ENCODE results near the gene KIF5C.

The KIF5C gene

DNA sequence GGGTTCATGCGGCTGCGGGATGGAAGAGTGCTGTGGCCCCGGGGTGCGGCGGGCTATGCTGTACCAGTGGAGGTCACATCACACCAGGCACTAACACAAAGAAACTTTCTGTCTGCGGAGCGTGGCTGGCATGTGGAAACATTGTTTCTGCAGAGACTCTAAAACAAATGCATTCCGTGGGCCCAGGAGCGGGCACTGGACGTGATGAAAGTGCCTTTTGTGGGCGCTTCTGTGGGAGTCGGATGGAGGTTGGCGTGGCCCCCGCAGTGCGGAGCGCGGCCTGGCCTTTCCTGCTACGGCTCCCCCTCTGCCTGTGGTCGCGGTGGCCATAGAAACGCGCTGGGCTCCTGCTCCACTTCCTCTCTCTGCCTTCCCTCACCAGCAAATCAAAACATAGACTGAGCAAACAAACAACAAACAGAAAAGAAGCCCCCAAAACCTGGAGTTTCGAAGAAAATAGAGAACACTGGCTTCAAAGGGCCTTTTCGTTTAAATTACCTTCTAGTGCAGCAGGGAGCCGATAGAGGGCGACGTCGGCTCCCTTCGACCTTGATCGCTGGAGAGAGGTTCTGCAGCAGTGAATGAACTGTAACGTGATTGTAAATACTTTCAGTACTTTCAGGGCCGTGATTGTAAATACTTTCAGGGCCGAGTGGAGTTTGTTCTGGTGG, 51.4 kb downstream of the KIF5C start:
- peak; percentile 63 for FAIRE-seq

- FAIRE-seq, result no peak
These were observed 52.0 kb downstream of the KIF5C start for GRCh38 chr2:148926981-148927401.

DNA sequence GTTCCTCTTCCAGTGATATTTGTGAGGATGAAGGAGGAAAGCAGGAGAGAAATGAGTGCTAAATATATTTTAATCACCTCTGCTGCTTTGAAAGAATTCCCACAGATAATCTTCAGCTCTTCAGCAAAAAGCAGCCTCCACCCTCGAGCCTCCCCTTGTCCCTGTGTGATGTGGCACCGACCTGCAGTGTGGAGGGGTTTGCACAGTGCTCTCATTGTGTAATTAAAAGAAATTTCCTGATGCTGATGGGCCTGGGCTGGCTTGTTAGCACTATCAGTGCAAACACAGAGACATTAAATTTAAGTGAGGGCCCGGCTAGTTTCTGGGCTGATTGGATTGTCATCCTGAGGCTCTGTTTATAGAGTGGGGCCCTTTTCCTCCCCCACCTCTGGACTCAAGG, 53.4 kb downstream of the KIF5C start:
- no peak for FAIRE-seq

- no peak for FAIRE-seq
These were observed 55.2 kb downstream of the KIF5C start for GRCh38 chr2:148930046-148930775.

- FAIRE-seq, result no peak
These were observed 57.5 kb downstream of the KIF5C start for GRCh38 chr2:148932536-148932935.

DNA sequence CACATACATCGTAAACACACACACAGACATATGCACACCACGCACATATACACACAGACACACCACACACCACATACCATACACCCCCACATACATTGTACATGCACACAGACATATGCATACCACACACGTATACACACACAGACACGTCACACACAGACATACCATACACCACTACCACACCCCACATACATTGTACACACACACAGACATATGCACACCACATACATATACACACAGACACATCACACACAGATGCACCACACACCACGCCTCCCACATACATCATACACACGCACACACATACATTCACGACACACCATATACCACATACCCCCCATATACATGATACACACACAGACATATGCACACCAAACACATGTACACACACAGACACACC, 58.4 kb downstream of the KIF5C start:
- no peak for FAIRE-seq

DNA sequence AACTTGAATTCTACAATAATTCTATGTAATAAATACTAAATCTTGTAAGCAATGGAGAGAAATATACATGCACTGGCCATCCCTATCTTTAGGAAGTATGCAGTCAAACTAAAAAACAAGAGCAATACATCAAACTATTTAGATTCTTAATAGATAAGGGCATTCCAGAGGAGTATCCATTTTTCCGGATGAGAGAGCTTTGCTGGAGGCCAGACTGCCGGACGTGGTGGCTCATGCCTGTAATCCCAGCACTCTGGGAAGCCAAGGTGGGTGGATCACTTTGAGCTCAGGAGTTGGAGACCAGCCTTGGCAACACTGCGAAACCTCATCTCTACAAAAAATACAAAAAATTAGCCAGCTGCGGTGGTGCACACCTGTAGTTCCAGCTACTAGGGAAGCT, 60.8 kb downstream of the KIF5C start:
- no peak for FAIRE-seq

GRCh38 chr2:148936857-148937450, 61.9 kb downstream of the KIF5C start:
- FAIRE-seq, result no peak

DNA sequence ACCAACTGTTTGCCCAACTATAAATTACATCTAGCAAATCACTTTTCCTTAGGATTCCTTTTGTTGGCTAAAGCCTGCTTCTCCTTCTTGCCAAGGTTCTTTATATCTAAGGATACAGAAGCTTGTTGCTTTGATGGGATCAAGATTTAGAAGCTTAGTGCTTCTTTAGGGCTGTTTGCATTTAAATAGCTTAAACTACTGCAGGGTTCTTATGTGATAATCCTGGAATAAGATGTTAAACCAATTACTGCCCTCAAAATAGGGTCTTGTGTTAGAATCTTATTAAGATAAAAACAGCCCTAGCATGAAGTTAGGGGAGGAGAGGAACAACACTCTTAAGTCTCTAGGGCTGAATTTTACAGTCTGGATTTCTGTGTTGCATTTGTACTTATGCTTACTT, 64.2 kb downstream of the KIF5C start:
- no peak for FAIRE-seq

GRCh38 chr2:148943097-148943496, 68.1 kb downstream of the KIF5C start:
- FAIRE-seq, result no peak

DNA sequence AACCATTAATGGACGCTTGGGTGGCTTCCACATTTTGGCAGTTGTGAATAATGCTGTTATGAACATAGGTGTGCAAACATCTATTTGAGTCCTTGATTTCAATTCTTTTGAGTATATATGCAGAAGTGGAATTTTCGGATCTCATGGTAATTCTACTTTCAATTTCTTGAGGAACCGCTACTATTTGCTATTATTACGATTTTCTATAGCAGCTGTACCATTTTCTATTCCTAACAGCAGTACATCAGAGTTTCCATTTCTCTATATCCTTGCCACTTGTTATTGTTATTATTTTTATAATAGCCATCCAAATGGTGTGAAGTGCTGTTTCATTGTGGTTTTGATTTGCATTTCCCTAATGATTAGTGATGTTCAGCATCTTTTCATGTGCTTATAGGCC, 69.5 kb downstream of the KIF5C start:
- no peak for FAIRE-seq

- FAIRE-seq, result no peak
These were observed 72.3 kb downstream of the KIF5C start for GRCh38 chr2:148947299-148947698.

DNA sequence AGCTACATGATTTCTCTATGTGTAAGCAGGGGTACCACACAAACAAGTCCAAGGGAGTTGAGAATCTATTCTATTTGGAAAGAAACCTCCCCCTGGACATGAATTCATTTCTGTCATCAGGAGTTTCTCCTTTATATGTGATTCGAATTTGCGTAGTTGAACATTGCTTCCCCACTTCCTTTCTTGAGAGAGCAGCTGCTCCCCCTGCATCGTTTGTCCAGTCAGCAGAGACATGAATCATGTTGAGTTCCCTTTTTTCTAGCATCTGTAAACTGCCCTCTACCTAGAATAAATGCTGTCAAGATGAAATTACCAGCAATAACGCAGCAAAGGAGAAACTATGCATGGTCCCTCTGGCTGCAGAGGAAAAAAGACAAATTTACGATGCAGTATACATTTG, 73.8 kb downstream of the KIF5C start:
- FAIRE-seq, result no peak

DNA sequence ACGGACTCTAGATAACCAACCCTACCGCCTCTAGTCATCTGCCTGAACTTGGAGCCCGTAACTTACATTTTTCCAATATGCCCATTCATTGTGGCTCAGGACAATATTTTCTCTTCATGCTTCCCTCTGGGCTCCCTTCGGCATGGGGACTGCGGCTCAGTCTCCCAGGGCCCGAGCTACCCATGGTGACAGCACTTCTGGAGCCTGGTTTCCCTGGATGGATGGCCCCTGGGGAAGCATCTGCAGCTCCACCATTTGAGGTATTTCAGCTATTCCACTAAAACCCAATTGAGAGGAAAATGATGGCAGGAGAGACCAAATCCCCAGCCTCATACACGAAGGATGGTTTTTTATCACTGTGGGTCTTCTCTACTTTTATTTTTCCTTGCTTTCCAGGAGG, 74.3 kb downstream of the KIF5C start:
- no peak for FAIRE-seq

GRCh38 chr2:148952621-148953020, 77.6 kb downstream of the KIF5C start:
- FAIRE-seq, result no peak

DNA sequence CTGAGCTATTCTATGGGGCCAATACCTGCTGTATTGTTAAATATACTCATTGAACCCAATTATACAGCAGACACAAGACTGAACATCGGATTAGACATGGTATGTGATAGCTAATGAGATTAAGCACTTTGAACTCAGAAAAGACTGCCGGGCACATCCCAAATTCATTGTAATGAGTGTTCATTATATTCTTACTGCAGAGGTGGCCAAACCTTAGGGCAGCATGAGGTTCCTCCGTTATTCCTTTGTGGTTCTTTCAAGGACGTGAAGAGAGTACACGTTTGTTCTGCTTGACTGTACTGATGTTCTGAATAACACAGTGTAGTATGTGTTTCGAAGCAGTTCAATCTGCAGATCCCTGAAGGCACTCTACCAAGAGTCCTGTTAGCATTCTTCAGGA, 78.4 kb downstream of the KIF5C start:
- no peak for FAIRE-seq

GRCh38 chr2:148954536-148954935, 79.5 kb downstream of the KIF5C start:
- no peak for FAIRE-seq

GRCh38 chr2:148955798-148956197, 80.8 kb downstream of the KIF5C start:
- FAIRE-seq, result no peak

- FAIRE-seq, result no peak
These were observed 82.0 kb downstream of the KIF5C start for GRCh38 chr2:148957023-148957422.

DNA sequence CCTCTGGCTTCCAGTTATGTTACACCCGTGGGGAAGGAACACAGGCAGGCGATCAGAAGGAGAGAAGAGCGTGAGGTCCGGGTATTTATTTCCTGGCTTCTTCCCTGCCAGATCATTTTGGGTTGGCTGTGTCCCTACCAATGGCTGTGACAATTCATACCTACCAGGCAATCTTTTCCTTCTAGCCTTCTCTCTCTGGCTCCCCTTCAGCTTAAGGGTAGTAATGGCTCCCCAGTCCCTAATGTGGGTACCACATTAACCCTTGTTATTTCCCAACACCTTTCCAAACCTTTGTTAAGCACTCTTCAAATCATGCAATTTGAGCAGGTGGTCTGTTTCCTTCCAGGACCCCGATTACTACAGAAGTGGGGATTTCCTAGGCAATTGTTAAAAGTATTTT, 84.7 kb downstream of the KIF5C start:
- FAIRE-seq, result no peak

- no peak for FAIRE-seq
These were observed 85.5 kb downstream of the KIF5C start for GRCh38 chr2:148960483-148960882.

- FAIRE-seq, result no peak
These were observed 88.4 kb downstream of the KIF5C start for GRCh38 chr2:148963461-148963860.

GRCh38 chr2:148965623-148966437, 90.8 kb downstream of the KIF5C start:
- FAIRE-seq, result no peak

DNA sequence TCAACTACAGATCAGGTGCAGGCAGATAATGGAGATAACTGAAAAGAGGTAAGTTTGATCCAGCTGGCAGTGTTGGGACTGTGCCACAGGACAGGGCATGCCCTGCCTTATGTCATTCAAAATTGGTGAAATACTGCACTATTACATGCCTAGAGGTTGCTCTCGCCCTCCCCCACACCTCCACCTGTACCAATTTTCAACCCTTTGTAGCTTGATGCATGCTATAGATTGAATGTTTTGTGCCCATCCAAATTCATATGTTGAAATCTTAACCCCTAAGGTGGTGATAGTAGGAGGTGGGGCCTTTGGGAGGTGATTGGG, 91.4 kb downstream of the KIF5C start:
- no peak for FAIRE-seq

Data from G401.6 (cell line).